GM18951 (cell line): ENCODE results near the gene IMPACT.

ENCODE experiments used
- POLR2A ChIP-seq: IDR thresholded peaks from 4 replicates; pipeline ENCODE4 v1.6.1; 2011; ENCODE audit warnings: mild to moderate bottlenecking; ENCODE audit not compliant: insufficient read length, insufficient read depth; ENCODE audit errors: extremely low read depth
- in situ Hi-C: fragments of 300-500 bp; cut with MboI; formaldehyde crosslinking; loops from one replicate; pipeline ENCODE4 v1.12.0; 2022; ENCODE audit warnings: low sequenced_read_pairs, mixed read lengths, inconsistent platforms; ENCODE audit not compliant: unreplicated experiment

IMPACT gene

DNA sequence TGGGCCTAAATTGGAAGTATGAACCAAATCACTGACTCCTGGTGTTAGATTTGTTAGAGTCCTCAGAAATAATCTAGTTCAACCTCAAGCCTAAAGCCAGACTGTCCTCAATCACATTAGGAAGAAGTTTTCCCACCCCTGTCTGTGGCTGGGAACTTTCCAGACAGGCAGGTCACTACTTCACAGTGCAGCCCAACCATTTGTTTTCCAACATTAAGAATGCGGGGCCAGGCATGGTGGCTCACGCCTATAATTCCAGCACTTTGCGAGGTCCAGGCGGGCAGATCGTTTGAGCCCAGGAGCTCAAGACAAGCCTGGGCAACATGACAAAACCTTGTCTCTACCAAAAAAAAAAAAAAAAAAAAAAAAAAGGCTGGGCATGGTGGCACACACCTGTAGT lies 23.4 kb upstream of the IMPACT start:
- in situ Hi-C loops = no loop called here
- no peak for TF ChIP-seq POLR2A

- in situ Hi-C loops = no loop called here
- no peak for TF ChIP-seq POLR2A
These were observed 21.9 kb upstream of the IMPACT start for GRCh38 chr18:24404591-24404990.

GRCh38 chr18:24408496-24408895 lies 18.0 kb upstream of the IMPACT start:
- TF ChIP-seq POLR2A = no peak
- in situ Hi-C loops = no loop called here

DNA sequence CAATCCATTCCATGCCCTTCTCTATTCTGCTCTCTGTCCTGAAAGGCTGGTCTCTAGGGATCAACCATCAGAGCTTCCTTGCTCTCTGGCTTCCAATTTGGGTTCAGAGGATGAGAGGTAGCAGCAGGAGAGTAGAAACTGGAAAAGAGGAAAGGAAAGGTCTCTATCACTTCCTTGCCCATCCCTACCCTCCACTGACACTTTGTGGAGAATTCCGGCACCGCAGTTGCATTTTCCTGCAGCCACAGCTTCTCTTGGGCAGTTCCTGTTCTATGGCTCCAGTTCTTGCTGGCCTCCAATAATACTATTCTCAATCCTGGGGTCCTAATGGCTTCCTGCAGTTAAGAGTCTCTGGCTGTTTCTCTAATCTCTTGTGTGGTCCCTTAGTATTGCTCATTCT lies 13.3 kb upstream of the IMPACT start:
- no peak for TF ChIP-seq POLR2A
- in situ Hi-C loops = no loop called here

- in situ Hi-C loops = no loop called here
- no peak for TF ChIP-seq POLR2A
These were observed 12.0 kb upstream of the IMPACT start for GRCh38 chr18:24414349-24415003.

GRCh38 chr18:24417480-24417879 lies 9.0 kb upstream of the IMPACT start:
- no peak for TF ChIP-seq POLR2A
- in situ Hi-C loops = no loop called here

GRCh38 chr18:24420551-24420950 lies 5.9 kb upstream of the IMPACT start:
- in situ Hi-C loops = no loop called here
- no peak for TF ChIP-seq POLR2A

DNA sequence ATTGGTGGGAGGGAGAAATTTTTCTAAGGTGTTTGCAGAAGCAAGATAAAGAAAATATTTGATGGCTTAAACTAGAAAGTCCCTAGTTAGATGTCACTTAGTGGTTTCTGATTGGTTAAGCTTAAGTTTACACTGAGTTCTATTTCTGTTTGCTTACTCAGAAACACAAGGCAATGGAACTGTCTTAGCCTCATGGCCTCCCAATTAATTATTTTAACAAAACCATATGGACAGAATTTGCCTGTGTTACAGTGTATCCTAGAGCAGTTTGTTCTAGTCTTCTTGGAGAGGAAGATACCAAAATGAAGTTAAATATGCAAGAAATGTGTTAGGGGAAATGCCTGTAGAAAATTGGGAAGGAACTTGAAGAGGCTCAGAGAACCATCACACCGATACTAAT lies 4.6 kb upstream of the IMPACT start:
- in situ Hi-C loops = no loop called here
- TF ChIP-seq POLR2A = no peak

DNA sequence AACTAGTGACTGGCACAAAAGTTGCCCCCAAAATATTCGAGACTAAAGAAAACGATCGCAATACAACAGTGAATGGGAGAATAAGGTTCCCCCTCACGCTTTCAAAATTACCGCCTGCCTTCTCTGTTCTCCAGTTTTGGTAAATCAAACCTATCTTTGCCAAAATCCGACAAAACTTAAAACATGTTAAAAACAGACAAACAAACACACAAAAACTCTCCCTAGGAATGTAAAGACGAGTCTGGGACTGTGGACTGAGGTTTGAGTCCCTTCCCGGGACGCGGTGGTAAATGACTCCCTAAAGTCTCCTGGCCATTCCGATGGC lies 435 bp upstream of the IMPACT start:
- in situ Hi-C loops = no loop called here
- TF ChIP-seq POLR2A = no peak

DNA sequence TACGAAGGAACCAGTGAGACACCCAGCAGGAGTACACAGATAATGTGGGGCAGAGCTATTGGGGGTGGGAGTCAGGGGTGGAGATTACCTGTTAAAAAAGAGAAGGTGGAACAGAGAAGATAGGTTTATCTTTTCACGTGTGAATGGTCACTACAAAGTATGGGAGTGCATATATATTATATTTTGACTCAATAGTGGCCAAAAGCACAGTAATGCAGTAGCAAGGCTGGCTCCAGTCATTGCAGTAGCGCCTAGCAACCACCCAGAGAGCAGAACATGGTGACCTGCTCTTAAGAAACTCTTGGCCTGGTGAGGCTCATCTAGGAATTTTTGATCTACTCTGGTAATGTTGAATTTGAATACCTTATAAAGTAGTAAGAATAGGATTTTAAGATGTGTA lies 1.0 kb downstream of the IMPACT start:
- TF ChIP-seq POLR2A = no peak
- in situ Hi-C loops = no loop called here

- TF ChIP-seq POLR2A = no peak
- in situ Hi-C loops = no loop called here
These were observed 2.2 kb downstream of the IMPACT start for GRCh38 chr18:24428709-24429108.

DNA sequence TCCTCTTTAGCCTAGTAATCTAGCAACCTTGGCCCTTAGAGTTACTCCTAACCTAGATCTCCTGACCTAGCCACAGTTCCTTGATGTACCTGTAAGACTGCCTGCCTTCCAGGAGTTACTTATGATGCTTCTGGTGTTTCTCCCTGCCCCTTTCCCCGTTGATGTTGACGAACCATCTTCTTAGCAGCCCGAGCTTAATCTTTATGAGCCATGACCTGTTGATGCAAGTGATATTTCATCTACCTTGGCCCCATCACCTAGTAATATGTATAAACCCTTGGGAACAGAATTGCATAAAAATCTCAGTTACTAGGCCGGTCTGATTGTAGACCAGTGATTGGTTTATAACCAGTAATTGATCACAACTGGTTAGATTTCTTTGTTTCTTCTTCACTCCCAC lies 2.7 kb downstream of the IMPACT start:
- in situ Hi-C loops = no loop called here
- no peak for TF ChIP-seq POLR2A

- in situ Hi-C loops = no loop called here
- no peak for TF ChIP-seq POLR2A
These were observed 6.1 kb downstream of the IMPACT start for GRCh38 chr18:24432618-24433017.

DNA sequence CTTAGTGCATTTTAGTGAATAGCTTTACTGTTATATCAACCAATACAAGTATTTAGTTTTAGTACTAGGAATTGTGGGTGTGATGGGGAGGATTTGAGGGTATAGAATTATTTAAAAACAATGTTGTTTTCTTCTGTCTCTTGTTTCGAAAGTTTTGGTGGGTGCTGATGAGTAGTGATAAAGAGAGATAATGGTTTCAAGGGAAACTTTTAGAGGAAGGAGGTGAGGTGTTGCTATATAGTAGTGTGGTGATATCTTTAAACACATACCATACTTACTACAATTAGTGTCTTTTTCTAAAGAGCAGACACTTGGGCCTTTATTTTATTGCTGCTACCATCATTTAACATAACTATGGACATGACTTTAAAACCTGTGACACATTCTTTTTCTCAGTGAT lies 10.5 kb downstream of the IMPACT start:
- no peak for TF ChIP-seq POLR2A
- in situ Hi-C loops = no loop called here

GRCh38 chr18:24443870-24444269 lies 17.4 kb downstream of the IMPACT start:
- TF ChIP-seq POLR2A = no peak
- in situ Hi-C loops = no loop called here
